Keratinocyte (primary cell): ENCODE results near the gene CMTM8. TPM values are rescaled to one million over a fixed set of nuclear protein-coding genes. Genes with fewer than 3 reads are reported as not detected.

Experiments
- DNase-seq: peaks from one replicate; pipeline ENCODE4 v3.0.0-alpha.2; 2011; ENCODE audit warnings: low read depth, missing footprints, low spot score
- FAIRE-seq: peaks from 2 replicates; lab custom pipeline; 2011; peaks lifted over from hg19 to GRCh38; lab: Jason Lieb, UNC
- H2AFZ ChIP-seq: 2 replicates; pipeline ENCODE4 v1.6.0; 2012; ENCODE audit warnings: low read length, control low read depth, inconsistent platforms; ENCODE audit not compliant: control insufficient read depth
- H3K27ac ChIP-seq: 2 replicates; pipeline ENCODE4 v1.5.1; 2011; ENCODE audit warnings: low read length; ENCODE audit not compliant: control insufficient read depth, insufficient read depth
- H3K27me3 ChIP-seq: 3 replicates; pipeline ENCODE4 v1.6.0; 2011; ENCODE audit warnings: low read length; ENCODE audit not compliant: control insufficient read depth, insufficient read depth; ENCODE audit errors: extremely low read depth
- H3K36me3 ChIP-seq, 2 experiments: 2 replicates in 1 of 2; 3 replicates in 1 of 2; pipeline ENCODE4 v1.5.1; 2011; ENCODE audit warnings: low read length in 2 of 2, mild to moderate bottlenecking in 1 of 2; ENCODE audit not compliant: control insufficient read depth in 2 of 2, insufficient read depth in 2 of 2; ENCODE audit errors: extremely low read depth in 1 of 2
- H3K4me1 ChIP-seq: 3 replicates; pipeline ENCODE4 v1.5.1; 2011; ENCODE audit warnings: low read length; ENCODE audit not compliant: control insufficient read depth, insufficient read depth; ENCODE audit errors: extremely low read depth
- H3K4me2 ChIP-seq: 3 replicates; pipeline ENCODE4 v1.6.0; 2011; ENCODE audit warnings: low read depth, low read length; ENCODE audit not compliant: control insufficient read depth, insufficient read depth; ENCODE audit errors: extremely low read depth
- H3K4me3 ChIP-seq, 3 experiments: fragments of 200-600 bp in 1 of 3; sonication (generic) in 1 of 3; 2 replicates in 2 of 3; 3 replicates in 1 of 3; pipeline ENCODE4 v1.5.1; 2011 to 2016; ENCODE audit warnings: low read length in 3 of 3, mild to moderate bottlenecking in 3 of 3, control low read depth in 2 of 3, inconsistent platforms in 1 of 3, low read depth in 1 of 3, mixed read lengths in 1 of 3, mixed run types in 1 of 3, moderate library complexity in 1 of 3; ENCODE audit not compliant: control insufficient read depth in 2 of 3, insufficient read depth in 2 of 3; ENCODE audit errors: extremely low read depth in 1 of 3
- H3K79me2 ChIP-seq: 2 replicates; pipeline ENCODE4 v1.6.0; 2012; ENCODE audit warnings: low read length; ENCODE audit not compliant: control insufficient read depth, insufficient read depth
- H3K9ac ChIP-seq: 3 replicates; pipeline ENCODE4 v1.6.0; 2011; ENCODE audit warnings: low read length; ENCODE audit not compliant: control insufficient read depth, insufficient read depth; ENCODE audit errors: extremely low read depth
- H3K9me1 ChIP-seq: 3 replicates; pipeline ENCODE4 v1.6.0; 2011; ENCODE audit warnings: low read length; ENCODE audit not compliant: control insufficient read depth, insufficient read depth; ENCODE audit errors: extremely low read depth
- H3K9me3 ChIP-seq: 2 replicates; pipeline ENCODE4 v1.5.1; 2012; ENCODE audit warnings: low read depth, low read length; ENCODE audit not compliant: control insufficient read depth
- H4K20me1 ChIP-seq: 3 replicates; pipeline ENCODE4 v1.6.0; 2011; ENCODE audit warnings: low read length; ENCODE audit not compliant: control insufficient read depth, insufficient read depth; ENCODE audit errors: extremely low read depth
- CTCF ChIP-seq, 3 experiments: IDR thresholded peaks in 1 of 3; conservative IDR thresholded peaks in 1 of 3; optimal IDR thresholded peaks in 1 of 3; 2 replicates in 2 of 3; 3 replicates in 1 of 3; pipeline versions ENCODE3 to v1.5.1; 2011; ENCODE audit warnings: low read length in 3 of 3, mild to moderate bottlenecking in 3 of 3, moderate library complexity in 2 of 3, control low read depth in 1 of 3, inconsistent platforms in 1 of 3; ENCODE audit not compliant: insufficient read depth in 2 of 3; ENCODE audit errors: extremely low read depth in 1 of 3
- EZH2 ChIP-seq: IDR thresholded peaks from one replicate; pipeline ENCODE4 v1.6.1; 2012; ENCODE audit warnings: inconsistent platforms, mild to moderate bottlenecking, low read length, moderate library complexity
- dilution Hi-C: fragments of 300-500 bp; cut with MboI; formaldehyde crosslinking; loops from one replicate; pipeline ENCODE4 v1.7.0; 2020; ENCODE audit warnings: low sequenced_read_pairs; ENCODE audit not compliant: extremely low pct_ligation_motif_present
- polyA plus RNA-seq, 5 experiments: library from polyadenylated mRNA; depleted of rRNA in 3 of 5; stranded (reverse) in 3 of 5; stranded (forward) in 1 of 5; unstranded in 1 of 5; fragments of >200 nt; gene quantifications; 1 replicate in 1 of 5; 2 replicates in 3 of 5; 3 replicates in 1 of 5; pipeline versions ENCODE4 v1.2.1 to v1.2.3, GENCODE V29; 2011 to 2012; ENCODE audit warnings: missing spikeins in 2 of 5, low read depth in 1 of 5, low replicate concordance in 1 of 5

The CMTM8 gene
- polyA plus RNA-seq, 1 donor (not counting 4 experiments of a cell fraction or from before 2014, with no cell fraction given), result 1.6 TPM

- no peaks in the 10 kb centered on the region for H3K79me2 ChIP-seq
- FAIRE-seq, result no peak
- no peak overlapping the region for H3K27ac ChIP-seq
- no peak overlapping the region for H3K4me3 ChIP-seq
- no peak for TF ChIP-seq CTCF (optimal IDR thresholded peaks at IDR 0.05 in 1 of 3, IDR thresholded peaks at IDR 0.05 in 1 of 3, conservative IDR thresholded peaks at IDR 0.05 in 1 of 3; ENCODE audit: extremely low read depth in 1 of 3, insufficient read depth in 2 of 3, low read length in 3 of 3)
- TF ChIP-seq EZH2, result no peak
- H4K20me1 ChIP-seq, result no peaks in the 10 kb centered on the region
- no peaks in the 10 kb centered on the region for H3K27me3 ChIP-seq
- dilution Hi-C loops, result no loop called here
- no peaks in the 10 kb centered on the region for H3K9me1 ChIP-seq
- no peaks in the 10 kb centered on the region for H3K4me1 ChIP-seq
- no peak overlapping the region for H3K4me2 ChIP-seq
- no peak overlapping the region for H2AFZ ChIP-seq
- no peak overlapping the region for H3K9ac ChIP-seq
- H3K36me3 ChIP-seq, result no peaks in the 10 kb centered on the region
- no peaks in the 10 kb centered on the region for H3K9me3 ChIP-seq
- no peak for DNase-seq
Observed at GRCh38 chr3:32383136-32383711, 144.7 kb downstream of the CMTM8 start.

DNA sequence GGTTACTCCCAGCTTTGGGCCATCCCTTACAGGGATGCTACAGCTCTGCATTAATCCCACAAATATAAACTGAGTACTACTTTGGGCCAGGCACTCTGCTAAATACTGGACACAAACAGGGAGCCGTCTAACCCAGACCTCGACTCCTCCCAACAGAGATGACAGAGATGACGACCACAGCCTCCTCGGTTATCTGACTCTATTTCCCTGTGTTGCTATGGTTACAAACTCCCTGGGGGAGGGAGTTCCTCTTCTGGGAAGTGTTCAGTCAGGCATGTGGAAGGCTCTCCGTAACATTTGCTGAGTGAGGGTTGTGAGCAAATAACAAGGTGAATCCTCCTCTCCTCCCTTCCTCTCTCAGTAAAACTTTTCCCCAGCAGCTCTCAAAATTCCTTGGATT lies 146.5 kb downstream of the CMTM8 start:
- no peak for FAIRE-seq
- no peaks in the 10 kb centered on the region for H4K20me1 ChIP-seq

More for the DNA sequence above, 146.5 kb downstream of the CMTM8 start:
- H3K9ac ChIP-seq, result no peak overlapping the region
- no peaks in the 10 kb centered on the region for H3K9me3 ChIP-seq
- H2AFZ ChIP-seq, result no peak overlapping the region
- no peak overlapping the region for H3K27ac ChIP-seq
- dilution Hi-C loops, result no loop called here
- H3K4me1 ChIP-seq, result peaks cover 7% of the 10 kb centered on the region
- H3K4me3 ChIP-seq, result no peak overlapping the region
- no peak for TF ChIP-seq CTCF (optimal IDR thresholded peaks at IDR 0.05 in 1 of 3, IDR thresholded peaks at IDR 0.05 in 1 of 3, conservative IDR thresholded peaks at IDR 0.05 in 1 of 3; ENCODE audit: extremely low read depth in 1 of 3, insufficient read depth in 2 of 3, low read length in 3 of 3)
- TF ChIP-seq EZH2, result no peak
- H3K4me2 ChIP-seq, result no peak overlapping the region
- H3K9me1 ChIP-seq, result no peaks in the 10 kb centered on the region
- H3K79me2 ChIP-seq, result no peaks in the 10 kb centered on the region
- DNase-seq, result no peak
- H3K36me3 ChIP-seq, result no peaks in the 10 kb centered on the region
- no peaks in the 10 kb centered on the region for H3K27me3 ChIP-seq
